GM12892 (cell line): ENCODE measurements around the gene SMIM12.
"Not testable (repeated sequence)": the region's sequence is repeated elsewhere in the genome, so short reads cannot be mapped to it uniquely, and the experiment has no call there.

ENCODE experiments used
- DNase-seq: peaks from one replicate; pipeline ENCODE4 v3.0.0; 2011; ENCODE audit not compliant: insufficient read length
- FAIRE-seq: peaks from 2 replicates; lab custom pipeline; 2011; peaks lifted over from hg19 to GRCh38; lab: Jason Lieb, UNC
- POLR2A ChIP-seq: IDR thresholded peaks from 2 replicates; pipeline ENCODE4 v1.6.1; 2011; ENCODE audit warnings: low read depth, low read length, control low read depth
- POLR2AphosphoS5 ChIP-seq: IDR thresholded peaks from 2 replicates; pipeline ENCODE4 v1.6.1; 2011; ENCODE audit warnings: low read depth, low read length, control low read depth
- TAF1 ChIP-seq: IDR thresholded peaks from 2 replicates; pipeline ENCODE4 v1.6.1; 2011; ENCODE audit warnings: low read depth, mild to moderate bottlenecking, control low read depth, low read length, borderline replicate concordance

The SMIM12 gene

DNA sequence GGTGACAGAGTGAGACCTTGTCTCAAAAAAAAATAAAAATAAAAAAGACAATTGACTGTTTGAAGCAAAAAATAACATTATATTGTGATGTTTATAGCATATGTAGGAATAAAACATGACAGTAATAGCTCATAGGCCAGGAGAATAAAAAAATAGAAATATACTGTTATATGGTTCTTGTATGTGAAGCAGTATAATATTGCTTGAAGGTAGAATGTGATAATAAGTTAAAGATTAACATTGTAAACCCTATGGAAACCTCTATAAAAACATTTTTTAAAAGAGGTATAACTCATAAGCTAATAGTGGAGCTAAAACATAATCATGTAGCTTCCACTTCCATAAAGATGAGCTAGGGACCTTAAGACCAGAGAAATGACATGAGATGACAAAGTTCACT is 43.2 kb downstream of the SMIM12 start:
- no peak for DNase-seq
- no peak for FAIRE-seq
- TF ChIP-seq POLR2AphosphoS5 (no peak), TAF1 (no peak), POLR2A (no peak)

DNA sequence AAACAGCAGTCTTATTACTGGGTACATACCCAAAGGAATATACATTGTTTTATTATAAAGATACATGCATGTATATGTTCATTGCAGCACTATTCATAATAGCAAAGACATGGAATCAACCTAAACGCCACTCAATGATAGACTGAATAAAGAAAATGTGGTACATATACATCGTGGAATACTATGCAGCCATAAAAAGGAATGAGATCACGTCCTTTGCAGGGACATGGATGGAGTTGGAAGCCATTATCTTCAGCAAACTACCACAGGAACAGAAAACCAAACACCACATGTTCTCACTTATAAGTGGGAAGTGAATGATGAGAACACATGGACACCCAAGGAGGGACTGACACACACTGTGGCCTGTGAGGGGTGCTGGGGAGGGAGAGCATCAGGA is 48.8 kb downstream of the SMIM12 start:
- not testable (repeated sequence) for FAIRE-seq, DNase-seq

DNA sequence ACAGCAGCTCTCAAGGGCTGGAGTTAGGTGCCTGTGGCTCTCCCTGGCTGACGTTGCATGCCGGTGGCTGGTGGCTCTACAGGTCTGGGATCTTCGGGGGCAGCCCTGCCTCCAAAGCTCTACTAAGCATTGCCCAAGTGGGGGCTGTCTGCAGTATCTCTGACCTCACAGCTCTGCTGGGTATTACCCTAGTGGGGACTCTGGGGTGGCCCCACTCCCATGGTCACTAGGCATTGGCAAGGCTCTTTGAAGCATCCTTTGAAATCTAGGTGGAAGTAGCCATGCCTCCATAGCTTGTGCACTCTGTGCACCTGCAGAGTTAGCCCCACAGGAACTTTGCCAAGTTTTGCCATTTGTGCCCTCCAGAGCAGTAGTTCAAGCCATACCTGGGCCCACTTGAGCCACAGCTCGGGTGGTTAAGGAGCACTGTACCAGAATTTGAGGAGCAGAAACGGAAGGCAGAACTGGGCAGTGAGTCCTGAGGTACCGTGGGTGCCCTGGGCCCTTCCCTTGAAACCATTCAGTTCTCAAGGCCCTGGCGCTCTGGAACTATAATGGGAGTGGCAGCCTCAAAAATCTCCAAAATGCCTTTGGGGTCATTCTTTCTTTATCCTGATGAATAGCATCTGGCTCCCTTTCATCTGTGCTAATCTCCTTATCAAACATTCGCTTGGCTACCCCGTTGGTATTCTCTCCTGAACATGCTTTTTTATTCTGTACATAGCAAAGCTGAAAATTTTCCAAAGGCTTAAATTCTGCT is 51.3 kb downstream of the SMIM12 start:
- no peak for TF ChIP-seq TAF1
- no peak for TF ChIP-seq POLR2AphosphoS5
- no peak for TF ChIP-seq POLR2A
- FAIRE-seq: no peak
- no peak for DNase-seq

DNA sequence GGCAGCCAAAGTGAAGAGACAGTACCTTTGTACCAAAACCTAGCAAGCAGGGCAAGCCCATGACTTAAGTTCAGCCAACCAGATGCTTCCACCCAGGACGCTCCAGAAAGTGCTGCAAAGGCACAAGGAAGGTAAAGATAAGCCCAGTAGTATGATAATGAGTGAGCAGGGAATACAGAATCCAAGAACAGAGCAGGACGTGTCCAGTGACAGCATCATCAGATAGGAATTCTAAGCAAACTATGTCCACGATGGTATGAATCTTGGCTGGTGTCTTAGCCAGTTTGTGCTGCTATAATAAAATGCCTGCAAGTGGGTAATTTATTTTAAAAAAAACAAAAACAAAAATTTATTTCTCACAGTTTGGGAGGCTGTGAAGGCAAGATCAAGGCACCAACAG is 53.2 kb downstream of the SMIM12 start:
- FAIRE-seq (no peak), DNase-seq (no peak)
- TF ChIP-seq POLR2AphosphoS5 (no peak), TAF1 (no peak), POLR2A (no peak)

DNA sequence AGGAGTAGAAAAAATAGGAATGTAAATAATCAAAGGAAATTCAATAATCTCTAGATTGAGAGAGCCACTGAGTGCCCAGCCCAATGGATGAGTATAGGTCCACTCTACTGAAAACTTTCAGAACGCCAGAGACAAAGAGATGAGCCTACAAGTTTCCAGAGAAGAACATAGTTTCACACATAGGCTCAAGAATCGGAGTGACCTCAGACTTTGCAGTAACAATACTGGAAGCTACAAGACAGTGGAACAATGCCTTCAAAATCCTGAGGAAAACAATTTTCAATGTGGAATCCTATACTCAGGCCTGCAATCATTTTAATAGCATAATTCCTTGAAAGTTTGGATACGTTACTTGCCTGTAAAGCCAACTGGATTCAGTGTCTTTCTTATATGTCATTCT is 55.8 kb downstream of the SMIM12 start:
- TF ChIP-seq POLR2A: no peak
- TF ChIP-seq TAF1: no peak
- no peak for TF ChIP-seq POLR2AphosphoS5
- FAIRE-seq: no peak
- DNase-seq: no peak
